Measurements from ENCODE around the gene SFMBT1. TPM values are rescaled to one million over a fixed set of nuclear protein-coding genes. Genes with fewer than 3 reads are reported as not detected.

Gene SFMBT1
- total RNA-seq, 1 experiment from 2014 or later = 14.8 TPM

DNA sequence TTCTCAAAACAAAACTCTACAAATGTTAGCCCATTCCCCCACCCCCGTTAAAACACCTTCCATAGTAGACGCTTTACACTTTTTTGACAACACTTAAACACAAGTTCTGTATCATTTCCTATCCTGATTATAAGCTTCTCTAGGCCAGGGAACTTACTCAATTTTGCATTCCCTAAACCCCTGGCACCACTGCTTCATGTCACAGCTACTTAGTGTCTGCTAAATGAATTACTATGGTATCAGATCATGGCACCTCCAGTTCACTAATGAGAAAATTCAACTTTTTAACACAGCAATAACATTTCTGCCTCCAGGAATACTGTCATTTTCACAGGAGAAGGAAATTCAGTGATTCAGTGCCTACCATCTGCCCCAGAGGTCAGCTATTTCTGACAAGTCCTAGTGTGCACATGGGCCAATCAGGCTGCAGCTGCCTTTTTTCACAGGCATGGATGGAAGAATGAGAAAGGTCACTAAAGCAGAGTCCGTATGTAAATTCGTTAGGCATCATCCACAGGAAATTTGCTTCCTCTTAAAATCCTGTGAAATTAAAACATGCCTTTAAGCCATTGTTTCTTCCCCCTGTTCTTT is 18.5 kb downstream of the SFMBT1 start:
- ChIA-PET RAD21 (ENCODE audit: low non-redundant PET in 1 of 2, low total read pairs in 2 of 2, uncharacterized antibody in 2 of 2, unreplicated experiment in 2 of 2) (no interaction called here), CTCF (no interaction called here), POLR2A (interaction anchor here (2.0 kb wide), 1 partner anchor 28 kb away, joined by 8 read pairs; no protein-coding TSS in a partner anchor)
- no peak overlapping the region for H3K4me3 ChIP-seq (replicated peaks in 1 of 2; ENCODE audit: low read depth in 1 of 2, low read length in 2 of 2)
- no peaks in the 10 kb centered on the region for H3K27me3 ChIP-seq (ENCODE audit: insufficient read depth, low read length)
- H3K4me1 ChIP-seq (ENCODE audit: control insufficient read depth in 1 of 2, insufficient read depth in 2 of 2, low read length in 2 of 2) = peaks cover 7 to 14% of the 10 kb centered on the region in 2 experiments
- no peak overlapping the region for H3K27ac ChIP-seq (ENCODE audit: low read depth, low read length)
- no peak overlapping the region for H2AFZ ChIP-seq (ENCODE audit: low read depth, low read length, poor library complexity, severe bottlenecking)
- H3K36me3 ChIP-seq (ENCODE audit: control insufficient read depth in 1 of 2, insufficient read depth in 2 of 2, low read length in 2 of 2) = no peaks in the 10 kb centered on the region
- no peaks in the 10 kb centered on the region for H3K9me3 ChIP-seq (ENCODE audit: control insufficient read depth in 1 of 2, insufficient read depth in 1 of 2, low read depth in 1 of 2, low read length in 2 of 2)
- no peak for DNase-seq (ENCODE audit: low read depth, low spot score)
- no TSS peak for BruUV-seq (replicated peaks)
- no peak for ATAC-seq
- no peaks in the 10 kb centered on the region for H3K9me2 ChIP-seq (ENCODE audit: insufficient read depth)
- TF ChIP-seq EZH2phosphoT487 (IDR thresholded peaks at IDR 0.05; ENCODE audit: borderline replicate concordance) (no peak), EGR1 (IDR thresholded peaks at IDR 0.05; ENCODE audit: low read depth) (no peak), SRF (IDR thresholded peaks at IDR 0.05; ENCODE audit: low read depth) (no peak), TCF7L2 (IDR thresholded peaks at IDR 0.05; ENCODE audit: borderline replicate concordance, extremely low read depth, insufficient read depth, insufficient read length) (no peak), CBX3 (IDR thresholded peaks at IDR 0.05; ENCODE audit: low read depth) (no peak), YY1 (IDR thresholded peaks at IDR 0.05; ENCODE audit: extremely low read depth, insufficient replicate concordance, low read depth, low read length) (no peak)
- TF ChIP-seq, protein P1, sequence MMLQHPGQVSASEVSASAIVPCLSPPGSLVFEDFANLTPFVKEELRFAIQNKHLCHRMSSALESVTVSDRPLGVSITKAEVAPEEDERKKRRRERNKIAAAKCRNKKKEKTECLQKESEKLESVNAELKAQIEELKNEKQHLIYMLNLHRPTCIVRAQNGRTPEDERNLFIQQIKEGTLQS (IDR thresholded peaks at IDR 0.05) = no peak
- H3K9ac ChIP-seq (ENCODE audit: low read length) = no peak overlapping the region
- H3K79me2 ChIP-seq (ENCODE audit: insufficient read depth, low read length) = peaks cover 30% of the 10 kb centered on the region; the same call in 1 of the 2 replicates
- no peak overlapping the region for H3K4me2 ChIP-seq (ENCODE audit: low read length)
- no peaks in the 10 kb centered on the region; the same call in 1 of the 2 replicates for H4K20me1 ChIP-seq (ENCODE audit: insufficient read depth)
- intact Hi-C loops (cut with micrococcal nuclease) = no loop called here

DNA sequence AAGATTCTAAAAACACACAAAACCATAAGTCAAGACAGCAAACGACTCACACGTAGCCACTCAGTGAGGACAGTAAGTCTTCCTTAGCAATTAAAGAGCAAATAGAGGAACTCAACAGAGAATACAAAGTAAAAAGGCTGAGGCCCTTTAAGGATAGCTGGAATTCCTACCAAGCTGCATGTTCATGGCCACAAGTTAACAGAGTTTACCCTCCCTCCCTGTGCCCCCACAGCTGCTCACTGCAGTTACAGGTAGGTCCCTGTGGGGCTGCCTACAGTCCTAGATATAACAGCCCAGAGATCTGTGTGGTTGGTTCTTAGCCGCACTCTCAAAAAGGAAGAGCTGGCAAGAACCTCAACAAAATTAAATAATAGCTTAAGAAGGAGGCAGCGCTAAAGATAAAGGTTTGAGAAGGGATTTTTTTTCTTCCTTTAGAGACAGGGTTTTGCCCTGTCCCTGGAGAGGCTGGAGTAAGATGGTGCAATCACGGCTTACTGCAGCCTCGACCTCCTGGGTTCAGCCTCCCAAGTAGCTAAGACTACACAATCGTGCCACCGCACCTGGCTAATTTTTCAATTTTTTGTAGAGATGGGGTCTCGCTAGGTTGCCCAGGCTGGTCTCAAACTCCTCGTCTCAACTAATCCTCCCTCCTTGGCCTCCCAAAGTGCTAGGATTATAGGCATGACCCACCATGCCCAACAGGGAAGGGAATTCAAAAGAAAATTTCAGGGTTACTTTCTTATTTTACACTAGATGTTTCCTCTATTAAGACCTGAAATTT is 19.3 kb downstream of the SFMBT1 start:
- Histone ChIP-seq H3K36me3 (ENCODE audit: control insufficient read depth in 1 of 2, insufficient read depth in 2 of 2, low read length in 2 of 2) (no peaks in the 10 kb centered on the region), H3K4me2 (ENCODE audit: low read length) (no peak overlapping the region), H4K20me1 (ENCODE audit: insufficient read depth) (no peaks in the 10 kb centered on the region; the same call in 1 of the 2 replicates), H3K9me2 (ENCODE audit: insufficient read depth) (no peaks in the 10 kb centered on the region), H3K9ac (ENCODE audit: low read length) (no peak overlapping the region), H3K4me1 (ENCODE audit: control insufficient read depth in 1 of 2, insufficient read depth in 2 of 2, low read length in 2 of 2) (peaks cover 7 to 9% of the 10 kb centered on the region in 2 experiments), H3K4me3 (replicated peaks in 1 of 2; ENCODE audit: low read depth in 1 of 2, low read length in 2 of 2) (no peak overlapping the region), H3K27ac (ENCODE audit: low read depth, low read length) (no peak overlapping the region), H2AFZ (ENCODE audit: low read depth, low read length, poor library complexity, severe bottlenecking) (no peak overlapping the region), H3K27me3 (ENCODE audit: insufficient read depth, low read length) (no peaks in the 10 kb centered on the region), H3K79me2 (ENCODE audit: insufficient read depth, low read length) (peaks cover 34% of the 10 kb centered on the region; the same call in 1 of the 2 replicates), H3K9me3 (ENCODE audit: control insufficient read depth in 1 of 2, insufficient read depth in 1 of 2, low read depth in 1 of 2, low read length in 2 of 2) (no peaks in the 10 kb centered on the region)
- no TSS peak for BruUV-seq (replicated peaks)
- ChIA-PET RAD21 (ENCODE audit: low non-redundant PET in 1 of 2, low total read pairs in 2 of 2, uncharacterized antibody in 2 of 2, unreplicated experiment in 2 of 2) (no interaction called here), CTCF (no interaction called here), POLR2A (interaction anchor here (2.0 kb wide), 1 partner anchor 28 kb away, joined by 8 read pairs; no protein-coding TSS in a partner anchor)
- ATAC-seq = peak; percentile 66
- intact Hi-C loops (cut with micrococcal nuclease) = no loop called here
- DNase-seq (ENCODE audit: low read depth, low spot score) = no peak
- TF ChIP-seq ZNF274 (IDR thresholded peaks at IDR 0.05; ENCODE audit: low read depth, low read length) (no peak), SRF (IDR thresholded peaks at IDR 0.05; ENCODE audit: low read depth) (no peak), TCF7L2 (IDR thresholded peaks at IDR 0.05; ENCODE audit: borderline replicate concordance, extremely low read depth, insufficient read depth, insufficient read length) (no peak), EZH2phosphoT487 (IDR thresholded peaks at IDR 0.05; ENCODE audit: borderline replicate concordance) (no peak), POLR2AphosphoS5 (IDR thresholded peaks at IDR 0.05; ENCODE audit: low read depth, low read length) (no peak), FOSL1 (IDR thresholded peaks at IDR 0.05; ENCODE audit: low read depth) (no peak), ZFX (IDR thresholded peaks at IDR 0.05) (no peak)
- TF ChIP-seq, protein P2, sequence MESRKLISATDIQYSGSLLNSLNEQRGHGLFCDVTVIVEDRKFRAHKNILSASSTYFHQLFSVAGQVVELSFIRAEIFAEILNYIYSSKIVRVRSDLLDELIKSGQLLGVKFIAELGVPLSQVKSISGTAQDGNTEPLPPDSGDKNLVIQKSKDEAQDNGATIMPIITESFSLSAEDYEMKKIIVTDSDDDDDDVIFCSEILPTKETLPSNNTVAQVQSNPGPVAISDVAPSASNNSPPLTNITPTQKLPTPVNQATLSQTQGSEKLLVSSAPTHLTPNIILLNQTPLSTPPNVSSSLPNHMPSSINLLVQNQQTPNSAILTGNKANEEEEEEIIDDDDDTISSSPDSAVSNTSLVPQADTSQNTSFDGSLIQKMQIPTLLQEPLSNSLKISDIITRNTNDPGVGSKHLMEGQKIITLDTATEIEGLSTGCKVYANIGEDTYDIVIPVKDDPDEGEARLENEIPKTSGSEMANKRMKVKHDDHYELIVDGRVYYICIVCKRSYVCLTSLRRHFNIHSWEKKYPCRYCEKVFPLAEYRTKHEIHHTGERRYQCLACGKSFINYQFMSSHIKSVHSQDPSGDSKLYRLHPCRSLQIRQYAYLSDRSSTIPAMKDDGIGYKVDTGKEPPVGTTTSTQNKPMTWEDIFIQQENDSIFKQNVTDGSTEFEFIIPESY (IDR thresholded peaks at IDR 0.05; ENCODE audit: extremely low read depth, insufficient replicate concordance, low read length) = no peak
